GM18505 (cell line): ENCODE measurements around the gene ZNF575.

Experiments
- ATAC-seq: cut with Tn5 transposase; IDR thresholded peaks from one replicate; pipeline ENCODE4 v1.9.1; 2021; ENCODE audit not compliant: unreplicated experiment
- POLR2A ChIP-seq: IDR thresholded peaks from 4 replicates; pipeline ENCODE4 v1.6.1; 2011; ENCODE audit warnings: borderline replicate concordance; ENCODE audit not compliant: insufficient read depth, insufficient read length; ENCODE audit errors: extremely low read depth

ZNF575 gene

GRCh38 chr19:43561139-43561970 is 28.4 kb downstream of the ZNF575 start:
- no peak for TF ChIP-seq POLR2A
- no peak for ATAC-seq

GRCh38 chr19:43562226-43562697 is 29.3 kb downstream of the ZNF575 start:
- ATAC-seq: no peak
- no peak for TF ChIP-seq POLR2A

- ATAC-seq: peak; percentile 70
Measured at GRCh38 chr19:43562698-43563241, 29.8 kb downstream of the ZNF575 start.

GRCh38 chr19:43563816-43564457 is 30.9 kb downstream of the ZNF575 start:
- ATAC-seq: no peak
- TF ChIP-seq POLR2A: no peak

More at GRCh38 chr19:43562698-43563241, 29.8 kb downstream of the ZNF575 start:
- no peak for TF ChIP-seq POLR2A

GRCh38 chr19:43564800-43565199 is 31.8 kb downstream of the ZNF575 start:
- no peak for TF ChIP-seq POLR2A
- no peak for ATAC-seq

- no peak for ATAC-seq
- no peak for TF ChIP-seq POLR2A
Measured at GRCh38 chr19:43569657-43570056, 36.7 kb downstream of the ZNF575 start.

GRCh38 chr19:43570174-43570791 is 37.3 kb downstream of the ZNF575 start:
- ATAC-seq: no peak
- no peak for TF ChIP-seq POLR2A

- TF ChIP-seq POLR2A: no peak
- ATAC-seq: no peak
Measured at GRCh38 chr19:43572171-43572588, 39.2 kb downstream of the ZNF575 start.

GRCh38 chr19:43574424-43575155 is 41.6 kb downstream of the ZNF575 start:
- no peak for TF ChIP-seq POLR2A
- no peak for ATAC-seq

GRCh38 chr19:43575156-43575950 is 42.4 kb downstream of the ZNF575 start, which contains the start of the genes PINLYP and XRCC1:
TSS of gene PINLYP (plus strand) at chr19:43575801. CDS start at chr19:43577192, 1,391 bp downstream.
TSS of gene XRCC1 (minus strand) at chr19:43575527. CDS start at chr19:43575458, 69 bp downstream.
- peak; percentile 40 for TF ChIP-seq POLR2A
- ATAC-seq: peak; percentile 96

- TF ChIP-seq POLR2A: no peak
- ATAC-seq: no peak
Measured at GRCh38 chr19:43575955-43576878, 43.2 kb downstream of the ZNF575 start.
